Mesendoderm (in vitro differentiated cells): Measurements from ENCODE around the gene PITPNC1.
"Not testable (repeated sequence)": the region's sequence is repeated elsewhere in the genome, so short reads cannot be mapped to it uniquely, and the experiment has no call there.

Experiments
- DNase-seq: peaks from one replicate; pipeline ENCODE4 v3.0.0; 2013
- H2AK5ac ChIP-seq: 2 replicates; pipeline ENCODE4 v1.6.1; 2013; ENCODE audit warnings: low read length, inconsistent platforms
- H2BK120ac ChIP-seq: 2 replicates; pipeline ENCODE4 v1.6.1; 2013; ENCODE audit warnings: low read depth, mild to moderate bottlenecking, low read length, moderate library complexity, mixed read lengths
- H2BK15ac ChIP-seq: replicated peaks from 2 replicates; pipeline ENCODE4 v1.6.1; 2013; ENCODE audit warnings: low read depth, mild to moderate bottlenecking, moderate library complexity
- H2BK5ac ChIP-seq: 2 replicates; pipeline ENCODE4 v1.6.1; 2013; ENCODE audit warnings: low read length, inconsistent platforms
- H3K18ac ChIP-seq: 2 replicates; pipeline ENCODE4 v1.6.1; 2013; ENCODE audit warnings: mild to moderate bottlenecking, low read length, mixed read lengths
- H3K23ac ChIP-seq: one replicate; pipeline ENCODE4 v1.6.1; 2013; ENCODE audit warnings: low read length
- H3K27ac ChIP-seq: 2 replicates; pipeline ENCODE4 v1.5.1; 2013; ENCODE audit warnings: low read depth, mild to moderate bottlenecking, inconsistent platforms, low read length, moderate library complexity
- H3K27me3 ChIP-seq: 2 replicates; pipeline ENCODE4 v1.6.1; 2013; ENCODE audit warnings: low read length, control low read depth, mild to moderate bottlenecking, inconsistent platforms; ENCODE audit not compliant: insufficient read depth, poor library complexity
- H3K36me3 ChIP-seq: 2 replicates; pipeline ENCODE4 v1.6.1; 2013; ENCODE audit warnings: low read length, inconsistent platforms; ENCODE audit not compliant: control insufficient read depth, insufficient read depth
- H3K4ac ChIP-seq: one replicate; pipeline ENCODE4 v1.6.1; 2013; ENCODE audit warnings: low read depth, mild to moderate bottlenecking, low read length, moderate library complexity
- H3K4me1 ChIP-seq: 2 replicates; pipeline ENCODE4 v1.6.1; 2013; ENCODE audit warnings: low read depth, low read length, inconsistent platforms; ENCODE audit not compliant: control insufficient read depth
- H3K4me2 ChIP-seq: 2 replicates; pipeline ENCODE4 v1.6.1; 2013; ENCODE audit warnings: low read length
- H3K4me3 ChIP-seq: 2 replicates; pipeline ENCODE4 v1.5.1; 2013; ENCODE audit warnings: mild to moderate bottlenecking, low read length
- H3K56ac ChIP-seq: one replicate; pipeline ENCODE4 v1.6.1; 2013; ENCODE audit warnings: low read length
- H3K79me1 ChIP-seq: 2 replicates; pipeline ENCODE4 v1.6.1; 2013; ENCODE audit warnings: low read length, inconsistent platforms
- H3K79me2 ChIP-seq: 2 replicates; pipeline ENCODE4 v1.6.1; 2013; ENCODE audit warnings: mild to moderate bottlenecking, low read length; ENCODE audit not compliant: control insufficient read depth, insufficient read depth
- H3K9ac ChIP-seq: 2 replicates; pipeline ENCODE4 v1.6.1; 2013; ENCODE audit warnings: low read length, inconsistent platforms
- H4K5ac ChIP-seq: one replicate; pipeline ENCODE4 v1.6.1; 2013; ENCODE audit warnings: low read length
- H4K8ac ChIP-seq: one replicate; pipeline ENCODE4 v1.6.1; 2013; ENCODE audit warnings: low read depth, mild to moderate bottlenecking, control low read depth, low read length, moderate library complexity
- WGBS: extraction: QIAGEN DNeasy Blood & Tissue Kit; methylation state at CpG from one replicate; pipeline ENCODE4 v1.1.7; 2013; ENCODE audit warnings: low lambda C conversion rate, missing lambda C conversion rate; ENCODE audit not compliant: insufficient coverage; ENCODE audit errors: extremely low coverage; 5-methylcytosine and 5-hydroxymethylcytosine counted together

The PITPNC1 gene

DNA sequence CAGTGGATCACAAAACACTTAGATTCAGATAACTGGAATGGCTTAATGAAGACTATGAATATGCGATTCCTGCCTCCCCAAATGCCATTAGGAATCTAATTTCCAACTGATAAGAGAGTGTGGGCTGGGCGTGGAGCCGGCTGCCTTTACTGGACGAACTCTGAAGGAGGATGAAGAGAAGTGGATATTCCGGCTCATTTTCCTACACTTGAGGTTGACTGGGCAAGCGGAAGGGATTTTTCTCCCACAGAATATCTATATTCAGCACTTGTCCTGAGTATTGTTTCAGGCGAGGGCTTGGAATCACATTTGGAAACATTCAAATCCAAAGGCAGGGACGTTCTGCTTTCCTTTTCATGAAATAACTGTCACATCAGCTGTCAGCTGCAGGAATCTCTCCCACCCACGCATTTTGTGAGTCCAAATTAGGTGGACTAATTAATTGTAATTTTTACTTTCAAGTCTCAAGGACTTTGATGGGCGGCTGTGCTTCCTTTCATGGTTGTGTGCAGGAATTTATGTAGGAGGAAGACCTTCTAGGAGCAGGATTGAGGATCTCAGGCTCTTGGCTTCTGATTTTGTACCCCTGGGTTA, 138.5 kb downstream of the PITPNC1 start:
- Histone ChIP-seq H3K36me3 (no peaks in the 10 kb centered on the region), H3K23ac (no peak overlapping the region), H2BK5ac (no peak overlapping the region), H3K27me3 (no peaks in the 10 kb centered on the region), H4K8ac (no peak overlapping the region), H3K9ac (no peak overlapping the region), H3K18ac (no peak overlapping the region), H2BK15ac (no peak overlapping the region), H3K4me3 (no peak overlapping the region), H3K4me1 (peaks cover 19% of the 10 kb centered on the region), H2BK120ac (no peak overlapping the region), H3K27ac (no peak overlapping the region), H3K79me1 (peaks cover 5% of the 10 kb centered on the region), H4K5ac (no peak overlapping the region), H3K4me2 (no peak overlapping the region), H3K56ac (no peak overlapping the region), H3K79me2 (peaks cover 10% of the 10 kb centered on the region), H3K4ac (no peak overlapping the region), H2AK5ac (no peak overlapping the region)
- WGBS = no CpG with 5 or more reads among the region's 10 CpGs
- DNase-seq = no peak

- DNase-seq, H3K79me1 ChIP-seq, H2BK15ac ChIP-seq, H3K56ac ChIP-seq, H4K5ac ChIP-seq, H3K4me2 ChIP-seq, H2BK120ac ChIP-seq, H3K9ac ChIP-seq, H3K23ac ChIP-seq, H2AK5ac ChIP-seq, H3K4ac ChIP-seq, H3K36me3 ChIP-seq, H2BK5ac ChIP-seq, H3K27ac ChIP-seq, H3K27me3 ChIP-seq, H4K8ac ChIP-seq, H3K4me3 ChIP-seq, H3K18ac ChIP-seq: not testable (repeated sequence)
- no CpG with 5 or more reads among the region's 10 CpGs for WGBS
- H3K79me2 ChIP-seq = peaks cover 10% of the 10 kb centered on the region
- H3K4me1 ChIP-seq = peaks cover 19% of the 10 kb centered on the region
Measured at GRCh38 chr17:67516571-67516970, 139.5 kb downstream of the PITPNC1 start.

GRCh38 chr17:67517325-67517724, 140.2 kb downstream of the PITPNC1 start:
- peaks cover 19% of the 10 kb centered on the region for H3K4me1 ChIP-seq
- no peak overlapping the region for H2AK5ac ChIP-seq
- no peak overlapping the region for H3K23ac ChIP-seq
- H3K79me1 ChIP-seq = peaks cover 9% of the 10 kb centered on the region
- H2BK15ac ChIP-seq = no peak overlapping the region
- no peaks in the 10 kb centered on the region for H3K27me3 ChIP-seq
- no peak overlapping the region for H3K4me2 ChIP-seq
- peaks cover 10% of the 10 kb centered on the region for H3K79me2 ChIP-seq
- no peak overlapping the region for H4K8ac ChIP-seq
- no peak for DNase-seq
- H2BK5ac ChIP-seq = no peak overlapping the region
- WGBS = no CpG with 5 or more reads among the region's 1 CpG
- no peak overlapping the region for H4K5ac ChIP-seq
- H3K36me3 ChIP-seq = no peaks in the 10 kb centered on the region
- H3K18ac ChIP-seq = no peak overlapping the region
- no peak overlapping the region for H3K4me3 ChIP-seq
- no peak overlapping the region for H2BK120ac ChIP-seq
- no peak overlapping the region for H3K27ac ChIP-seq
- H3K56ac ChIP-seq = no peak overlapping the region
- H3K9ac ChIP-seq = no peak overlapping the region
- H3K4ac ChIP-seq = no peak overlapping the region

GRCh38 chr17:67518876-67519275, 141.8 kb downstream of the PITPNC1 start:
- no CpG with 5 or more reads among the region's 3 CpGs for WGBS
- no peak overlapping the region for H3K23ac ChIP-seq
- H3K27me3 ChIP-seq = no peaks in the 10 kb centered on the region
- H3K56ac ChIP-seq = no peak overlapping the region
- no peak overlapping the region for H4K8ac ChIP-seq
- H2BK120ac ChIP-seq = no peak overlapping the region
- H2BK15ac ChIP-seq = no peak overlapping the region
- no peak overlapping the region for H4K5ac ChIP-seq
- H3K79me2 ChIP-seq = peaks cover 10% of the 10 kb centered on the region
- no peak overlapping the region for H3K27ac ChIP-seq
- H3K4ac ChIP-seq = no peak overlapping the region
- no peak overlapping the region for H3K18ac ChIP-seq
- H2BK5ac ChIP-seq = no peak overlapping the region
- H3K79me1 ChIP-seq = peaks cover 9% of the 10 kb centered on the region
- no peak overlapping the region for H3K4me2 ChIP-seq
- H2AK5ac ChIP-seq = no peak overlapping the region
- H3K9ac ChIP-seq = no peak overlapping the region
- no peaks in the 10 kb centered on the region for H3K36me3 ChIP-seq
- DNase-seq = no peak
- peaks cover 19% of the 10 kb centered on the region for H3K4me1 ChIP-seq
- H3K4me3 ChIP-seq = no peak overlapping the region

DNA sequence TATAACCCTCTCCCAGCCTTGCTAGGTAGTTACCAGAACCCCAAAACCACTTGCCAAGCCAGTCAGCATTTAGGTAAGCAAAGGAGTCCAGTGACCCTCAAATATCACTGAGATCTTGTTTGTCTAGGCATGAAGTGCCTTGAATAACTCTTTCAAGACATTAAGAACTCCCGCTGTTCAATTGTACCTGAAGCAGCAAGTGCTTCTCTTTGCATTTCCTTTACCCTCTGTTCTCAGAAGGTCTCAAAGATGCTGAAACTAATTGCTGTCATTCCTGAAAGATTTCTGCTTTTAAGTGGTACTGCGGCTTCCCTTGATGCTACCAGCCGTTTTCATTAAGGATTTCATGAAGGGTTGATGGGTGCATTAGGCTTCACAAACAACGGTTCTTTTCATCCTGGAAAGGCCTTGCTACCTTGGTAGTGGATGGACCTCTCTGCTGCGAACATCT, 142.7 kb downstream of the PITPNC1 start:
- Histone ChIP-seq H3K27ac (no peak overlapping the region), H2BK5ac (no peak overlapping the region), H3K27me3 (no peaks in the 10 kb centered on the region), H2BK120ac (no peak overlapping the region), H3K56ac (no peak overlapping the region), H3K79me2 (peaks cover 10% of the 10 kb centered on the region), H3K4me1 (peaks cover 18% of the 10 kb centered on the region), H3K36me3 (no peaks in the 10 kb centered on the region), H3K23ac (no peak overlapping the region), H2BK15ac (no peak overlapping the region), H4K8ac (no peak overlapping the region), H3K4me2 (no peak overlapping the region), H4K5ac (no peak overlapping the region), H3K4ac (no peak overlapping the region), H3K9ac (no peak overlapping the region), H3K79me1 (peaks cover 9% of the 10 kb centered on the region), H3K18ac (no peak overlapping the region), H2AK5ac (no peak overlapping the region), H3K4me3 (no peak overlapping the region)
- WGBS = no CpG with 5 or more reads among the region's 5 CpGs
- peak; percentile 44 for DNase-seq
